Measurements from ENCODE around the gene SGPL1.

SGPL1 gene

GRCh38 chr10:70845256-70845655 lies 29.5 kb downstream of the SGPL1 start:
- Histone ChIP-seq H3K27me3 (ENCODE audit: control insufficient read depth in 1 of 2, insufficient read depth in 2 of 2, low read length in 2 of 2) (no peaks in the 10 kb centered on the region), H3K4me1 (ENCODE audit: control insufficient read depth, insufficient read depth, low read length) (no peaks in the 10 kb centered on the region), H3K27ac (ENCODE audit: low read length) (no peak overlapping the region), H3K4me3 (ENCODE audit: low read length in 2 of 2) (no peak overlapping the region), H3K9ac (ENCODE audit: low read length in 2 of 2) (no peak overlapping the region), H3K36me3 (ENCODE audit: control insufficient read depth in 2 of 2, insufficient read depth in 2 of 2, low read length in 2 of 2) (peaks cover 5 to 10% of the 10 kb centered on the region in 2 donors), H3K9me3 (ENCODE audit: control insufficient read depth in 2 of 2, low read length in 2 of 2) (no peaks in the 10 kb centered on the region)

GRCh38 chr10:70845816-70846215 lies 30.1 kb downstream of the SGPL1 start:
- Histone ChIP-seq H3K27ac (ENCODE audit: low read length) (no peak overlapping the region), H3K36me3 (ENCODE audit: control insufficient read depth in 2 of 2, insufficient read depth in 2 of 2, low read length in 2 of 2) (peaks cover 5 to 10% of the 10 kb centered on the region in 2 donors), H3K4me3 (ENCODE audit: low read length in 2 of 2) (no peak overlapping the region), H3K9me3 (ENCODE audit: control insufficient read depth in 2 of 2, low read length in 2 of 2) (no peaks in the 10 kb centered on the region), H3K9ac (ENCODE audit: low read length in 2 of 2) (no peak overlapping the region), H3K27me3 (ENCODE audit: control insufficient read depth in 1 of 2, insufficient read depth in 2 of 2, low read length in 2 of 2) (no peaks in the 10 kb centered on the region), H3K4me1 (ENCODE audit: control insufficient read depth, insufficient read depth, low read length) (no peaks in the 10 kb centered on the region)

GRCh38 chr10:70846795-70847194 lies 31.0 kb downstream of the SGPL1 start:
- Histone ChIP-seq H3K27me3 (ENCODE audit: control insufficient read depth in 1 of 2, insufficient read depth in 2 of 2, low read length in 2 of 2) (no peaks in the 10 kb centered on the region), H3K36me3 (ENCODE audit: control insufficient read depth in 2 of 2, insufficient read depth in 2 of 2, low read length in 2 of 2) (peaks cover 12 to 13% of the 10 kb centered on the region in 2 donors), H3K9ac (ENCODE audit: low read length in 2 of 2) (no peak overlapping the region), H3K4me3 (ENCODE audit: low read length in 2 of 2) (no peak overlapping the region), H3K9me3 (ENCODE audit: control insufficient read depth in 2 of 2, low read length in 2 of 2) (no peaks in the 10 kb centered on the region), H3K27ac (ENCODE audit: low read length) (no peak overlapping the region), H3K4me1 (ENCODE audit: control insufficient read depth, insufficient read depth, low read length) (no peaks in the 10 kb centered on the region)

GRCh38 chr10:70847659-70848360 lies 32.1 kb downstream of the SGPL1 start:
- peaks cover 16 to 19% of the 10 kb centered on the region in 2 donors for H3K36me3 ChIP-seq (ENCODE audit: control insufficient read depth in 2 of 2, insufficient read depth in 2 of 2, low read length in 2 of 2)
- no peaks in the 10 kb centered on the region for H3K9me3 ChIP-seq (ENCODE audit: control insufficient read depth in 2 of 2, low read length in 2 of 2)
- no peaks in the 10 kb centered on the region for H3K27me3 ChIP-seq (ENCODE audit: control insufficient read depth in 1 of 2, insufficient read depth in 2 of 2, low read length in 2 of 2)
- no peak overlapping the region for H3K9ac ChIP-seq (ENCODE audit: low read length in 2 of 2)
- H3K4me3 ChIP-seq (ENCODE audit: low read length in 2 of 2): no peak overlapping the region
- no peaks in the 10 kb centered on the region for H3K4me1 ChIP-seq (ENCODE audit: control insufficient read depth, insufficient read depth, low read length)
- no peak overlapping the region for H3K27ac ChIP-seq (ENCODE audit: low read length)

GRCh38 chr10:70849582-70850016 lies 33.9 kb downstream of the SGPL1 start:
- Histone ChIP-seq H3K36me3 (ENCODE audit: control insufficient read depth in 2 of 2, insufficient read depth in 2 of 2, low read length in 2 of 2) (peaks cover 21 to 25% of the 10 kb centered on the region in 2 donors), H3K27ac (ENCODE audit: low read length) (no peak overlapping the region), H3K27me3 (ENCODE audit: control insufficient read depth in 1 of 2, insufficient read depth in 2 of 2, low read length in 2 of 2) (no peaks in the 10 kb centered on the region), H3K4me3 (ENCODE audit: low read length in 2 of 2) (no peak overlapping the region), H3K9ac (ENCODE audit: low read length in 2 of 2) (no peak overlapping the region), H3K4me1 (ENCODE audit: control insufficient read depth, insufficient read depth, low read length) (no peaks in the 10 kb centered on the region), H3K9me3 (ENCODE audit: control insufficient read depth in 2 of 2, low read length in 2 of 2) (no peaks in the 10 kb centered on the region)

GRCh38 chr10:70850097-70850496 lies 34.3 kb downstream of the SGPL1 start:
- no peak overlapping the region for H3K27ac ChIP-seq (ENCODE audit: low read length)
- H3K36me3 ChIP-seq (ENCODE audit: control insufficient read depth in 2 of 2, insufficient read depth in 2 of 2, low read length in 2 of 2): peaks cover 21 to 27% of the 10 kb centered on the region in 2 donors
- no peaks in the 10 kb centered on the region for H3K4me1 ChIP-seq (ENCODE audit: control insufficient read depth, insufficient read depth, low read length)
- H3K4me3 ChIP-seq (ENCODE audit: low read length in 2 of 2): no peak overlapping the region
- H3K9me3 ChIP-seq (ENCODE audit: control insufficient read depth in 2 of 2, low read length in 2 of 2): no peaks in the 10 kb centered on the region
- no peaks in the 10 kb centered on the region for H3K27me3 ChIP-seq (ENCODE audit: control insufficient read depth in 1 of 2, insufficient read depth in 2 of 2, low read length in 2 of 2)
- no peak overlapping the region for H3K9ac ChIP-seq (ENCODE audit: low read length in 2 of 2)

- H3K4me3 ChIP-seq (ENCODE audit: low read length in 2 of 2): no peak overlapping the region
- no peak overlapping the region for H3K27ac ChIP-seq (ENCODE audit: low read length)
- peaks cover 20 to 24% of the 10 kb centered on the region in 2 donors for H3K36me3 ChIP-seq (ENCODE audit: control insufficient read depth in 2 of 2, insufficient read depth in 2 of 2, low read length in 2 of 2)
- H3K4me1 ChIP-seq (ENCODE audit: control insufficient read depth, insufficient read depth, low read length): no peaks in the 10 kb centered on the region
- no peaks in the 10 kb centered on the region for H3K9me3 ChIP-seq (ENCODE audit: control insufficient read depth in 2 of 2, low read length in 2 of 2)
- H3K27me3 ChIP-seq (ENCODE audit: control insufficient read depth in 1 of 2, insufficient read depth in 2 of 2, low read length in 2 of 2): no peaks in the 10 kb centered on the region
- no peak overlapping the region for H3K9ac ChIP-seq (ENCODE audit: low read length in 2 of 2)
Measured at GRCh38 chr10:70851597-70852475, 36.1 kb downstream of the SGPL1 start.

- H3K9me3 ChIP-seq (ENCODE audit: control insufficient read depth in 2 of 2, low read length in 2 of 2): no peaks in the 10 kb centered on the region
- no peaks in the 10 kb centered on the region for H3K4me1 ChIP-seq (ENCODE audit: control insufficient read depth, insufficient read depth, low read length)
- H3K4me3 ChIP-seq (ENCODE audit: low read length in 2 of 2): no peak overlapping the region
- H3K36me3 ChIP-seq (ENCODE audit: control insufficient read depth in 2 of 2, insufficient read depth in 2 of 2, low read length in 2 of 2): peaks cover 23 to 29% of the 10 kb centered on the region in 2 donors
- no peaks in the 10 kb centered on the region for H3K27me3 ChIP-seq (ENCODE audit: control insufficient read depth in 1 of 2, insufficient read depth in 2 of 2, low read length in 2 of 2)
- H3K9ac ChIP-seq (ENCODE audit: low read length in 2 of 2): no peak overlapping the region
- no peak overlapping the region for H3K27ac ChIP-seq (ENCODE audit: low read length)
Measured at GRCh38 chr10:70853038-70853437, 37.3 kb downstream of the SGPL1 start.

GRCh38 chr10:70853457-70853856 lies 37.7 kb downstream of the SGPL1 start:
- H3K27ac ChIP-seq (ENCODE audit: low read length): no peak overlapping the region
- H3K9me3 ChIP-seq (ENCODE audit: control insufficient read depth in 2 of 2, low read length in 2 of 2): no peaks in the 10 kb centered on the region
- no peaks in the 10 kb centered on the region for H3K27me3 ChIP-seq (ENCODE audit: control insufficient read depth in 1 of 2, insufficient read depth in 2 of 2, low read length in 2 of 2)
- no peak overlapping the region for H3K4me3 ChIP-seq (ENCODE audit: low read length in 2 of 2)
- H3K9ac ChIP-seq (ENCODE audit: low read length in 2 of 2): no peak overlapping the region
- H3K36me3 ChIP-seq (ENCODE audit: control insufficient read depth in 2 of 2, insufficient read depth in 2 of 2, low read length in 2 of 2): peaks cover 23 to 30% of the 10 kb centered on the region in 2 donors
- H3K4me1 ChIP-seq (ENCODE audit: control insufficient read depth, insufficient read depth, low read length): no peaks in the 10 kb centered on the region

GRCh38 chr10:70856454-70856853 lies 40.7 kb downstream of the SGPL1 start:
- peaks cover 19 to 54% of the 10 kb centered on the region in 2 donors for H3K36me3 ChIP-seq (ENCODE audit: control insufficient read depth in 2 of 2, insufficient read depth in 2 of 2, low read length in 2 of 2)
- H3K27me3 ChIP-seq (ENCODE audit: control insufficient read depth in 1 of 2, insufficient read depth in 2 of 2, low read length in 2 of 2): no peaks in the 10 kb centered on the region
- no peaks in the 10 kb centered on the region for H3K9me3 ChIP-seq (ENCODE audit: control insufficient read depth in 2 of 2, low read length in 2 of 2)
- no peak overlapping the region for H3K27ac ChIP-seq (ENCODE audit: low read length)
- no peaks in the 10 kb centered on the region for H3K4me1 ChIP-seq (ENCODE audit: control insufficient read depth, insufficient read depth, low read length)
- no peak overlapping the region for H3K4me3 ChIP-seq (ENCODE audit: low read length in 2 of 2)
- H3K9ac ChIP-seq (ENCODE audit: low read length in 2 of 2): no peak overlapping the region

Measured in stomach smooth muscle (tissue), 2 donors.